Breast epithelium (tissue), 4 donors: ENCODE measurements around the gene NEUROD2. TPM values are rescaled to one million over a fixed set of nuclear protein-coding genes. Genes with fewer than 3 reads are reported as not detected.

Experiments used
- DNase-seq, 2 donors: peaks; one replicate each; pipeline ENCODE4 v3.0.0-alpha.2; 2019; ENCODE audit warnings: low spot score in 2 of 2
- H3K27ac ChIP-seq, 2 donors: fragments of 200-600 bp; sonication (generic) in 1 of 2; one replicate each; pipeline ENCODE4 v1.5.1; 2016 to 2019; ENCODE audit warnings: mild to moderate bottlenecking in 1 of 2
- H3K27me3 ChIP-seq, 2 donors: fragments of 200-600 bp; sonication (generic) in 1 of 2; one replicate each; pipeline versions ENCODE4 v1.5.1 to v1.6.0; 2017 to 2019; ENCODE audit warnings: control low read depth in 1 of 2, mild to moderate bottlenecking in 1 of 2
- H3K36me3 ChIP-seq: fragments of 200-600 bp; one replicate; pipeline ENCODE4 v1.5.1; 2019
- H3K4me1 ChIP-seq, 2 donors: fragments of 200-600 bp; sonication (generic); one replicate each; pipeline ENCODE4 v1.5.1; 2016 to 2019; ENCODE audit warnings: control low read depth in 1 of 2
- H3K4me3 ChIP-seq, 3 donors: fragments of 200-600 bp; sonication (generic); 1 replicate in 2 of 3; 2 replicates in 1 of 3; pipeline ENCODE4 v1.5.1; 2016 to 2019; ENCODE audit warnings: mild to moderate bottlenecking in 3 of 3, moderate library complexity in 2 of 3
- H3K9me3 ChIP-seq, 2 donors: fragments of 200-600 bp; sonication (generic) in 1 of 2; one replicate each; pipeline ENCODE4 v1.5.1; 2016 to 2019; ENCODE audit warnings: control low read depth in 1 of 2
- CTCF ChIP-seq, 3 donors: fragments of 450-650 bp; IDR thresholded peaks; one replicate each; pipeline ENCODE4 v1.5.1; 2016 to 2017; ENCODE audit warnings: antibody characterized with exemption in 3 of 3, mild to moderate bottlenecking in 3 of 3, moderate library complexity in 3 of 3
- POLR2A ChIP-seq: fragments of 450-650 bp; IDR thresholded peaks from one replicate; pipeline ENCODE4 v1.6.1; 2016; ENCODE audit warnings: antibody characterized with exemption, mild to moderate bottlenecking, moderate library complexity
- POLR2AphosphoS5 ChIP-seq, 3 donors: sonication (generic); formaldehyde crosslinking; IDR thresholded peaks; one replicate each; pipeline ENCODE4 v1.6.1; 2017; ENCODE audit warnings: antibody characterized with exemption in 3 of 3
- intact Hi-C: fragments of 100-400 bp; cut with DNase I; formaldehyde crosslinking; loops from one replicate; pipeline ENCODE4 v1.15.1; 2023; ENCODE audit warnings: low total_unique reads
- total RNA-seq, 3 donors: library from RNA; depleted of rRNA; stranded (reverse); fragments of >200 nt; gene quantifications; one replicate each; pipeline ENCODE4 v1.1.0, GENCODE V29; 2016

Gene NEUROD2
- total RNA-seq, 3 donors from 2014 or later: not detected

DNA sequence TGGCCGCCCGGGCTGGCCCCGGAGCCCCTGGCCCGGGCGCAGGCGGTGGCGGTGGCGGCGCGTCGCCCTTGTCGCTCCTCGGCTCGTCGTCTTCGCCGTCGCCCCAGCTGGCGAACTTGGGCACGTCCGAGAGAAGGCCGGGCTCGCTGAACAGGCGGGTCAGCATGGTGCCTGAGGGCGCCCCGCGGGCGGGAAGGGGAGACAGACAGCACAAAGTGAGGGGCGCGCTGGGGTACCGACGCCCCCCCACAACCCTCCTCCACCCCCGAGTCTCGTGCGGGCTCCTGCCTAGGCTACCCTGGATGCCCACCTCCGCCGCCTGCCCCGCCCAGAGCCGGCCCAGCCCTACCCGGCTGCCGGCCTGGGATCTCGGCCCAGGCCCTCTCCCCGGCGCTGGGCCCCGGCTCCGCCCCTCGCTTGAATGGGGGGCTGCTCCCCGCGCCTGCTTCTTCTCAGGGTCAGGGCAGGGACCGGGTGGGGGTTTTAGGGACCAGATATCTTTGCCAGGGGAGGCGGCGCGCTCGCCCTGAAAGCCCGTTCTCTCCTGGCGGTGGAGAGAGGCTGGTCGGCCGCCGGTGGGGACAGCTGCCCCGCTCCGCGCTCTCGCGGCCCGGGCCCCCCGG lies 1.2 kb downstream of the NEUROD2 start:
- TF ChIP-seq CTCF (IDR thresholded peaks at IDR 0.05): no peak
- TF ChIP-seq POLR2A: no peak
- Histone ChIP-seq H3K4me3 (peak overlapping the region in 2 of 3 donors; percentile 34 to 56), H3K36me3 (no peaks in the 10 kb centered on the region), H3K27ac (no peak overlapping the region), H3K27me3 (peaks cover 16 to 81% of the 10 kb centered on the region in 2 donors), H3K4me1 (peaks cover 14 to 25% of the 10 kb centered on the region in 2 donors), H3K9me3 (no peaks in the 10 kb centered on the region)
- intact Hi-C loops: no loop called here
- DNase-seq: no peak

DNA sequence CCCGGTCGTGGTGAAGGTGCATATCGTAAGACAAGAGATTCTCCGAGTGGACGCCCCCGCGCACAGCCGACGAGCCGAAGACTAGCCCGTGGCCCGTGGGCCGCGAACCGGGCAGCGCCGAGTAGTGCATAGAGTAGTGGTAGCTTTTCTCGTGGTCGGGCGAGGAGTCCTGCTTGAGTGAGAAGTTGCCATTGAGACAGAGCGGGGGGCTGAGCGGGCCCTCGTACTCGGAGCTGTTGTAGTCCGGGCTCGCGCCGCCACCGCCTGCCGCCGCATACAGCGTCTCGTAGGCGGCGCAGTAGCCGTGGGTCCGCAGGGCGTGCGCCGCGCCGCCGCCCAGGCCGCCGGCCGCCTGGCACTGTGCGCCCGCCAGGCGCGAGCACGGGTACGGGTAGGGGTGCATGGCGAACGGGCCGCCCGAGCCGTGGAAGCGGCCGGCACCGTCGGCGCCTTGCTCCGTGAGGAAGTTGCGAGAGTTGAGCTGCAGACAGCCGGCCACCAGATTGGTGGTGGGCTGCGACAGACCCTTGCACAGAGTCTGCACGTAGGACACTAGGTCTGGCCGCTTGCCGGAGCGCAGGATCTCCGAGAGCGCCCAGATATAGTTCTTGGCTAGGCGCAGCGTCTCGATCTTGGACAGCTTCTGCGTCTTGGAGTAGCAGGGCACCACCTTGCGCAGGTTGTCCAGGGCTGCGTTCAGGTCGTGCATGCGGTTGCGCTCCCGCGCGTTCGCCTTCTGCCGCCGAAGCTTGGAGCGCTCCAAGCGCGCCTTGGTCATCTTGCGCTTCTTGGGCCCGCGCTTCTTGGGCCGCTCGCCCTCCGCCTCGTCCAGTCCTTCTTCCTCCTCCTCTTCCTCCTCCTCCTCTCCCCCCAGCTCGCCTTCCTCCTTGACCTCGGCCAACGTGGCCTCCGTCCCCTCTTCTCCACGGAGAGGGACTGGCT lies 2.0 kb downstream of the NEUROD2 start:
- no peak for DNase-seq
- H3K36me3 ChIP-seq: no peaks in the 10 kb centered on the region
- peaks cover 16 to 89% of the 10 kb centered on the region in 2 donors for H3K27me3 ChIP-seq
- no peak for TF ChIP-seq POLR2AphosphoS5 (IDR thresholded peaks at IDR 0.05)
- H3K9me3 ChIP-seq: no peaks in the 10 kb centered on the region
- H3K27ac ChIP-seq: no peak overlapping the region
- peaks cover 14 to 25% of the 10 kb centered on the region in 2 donors for H3K4me1 ChIP-seq
- peak overlapping the region in 2 of 3 donors; percentile 34 to 56 for H3K4me3 ChIP-seq
- intact Hi-C loops: no loop called here

DNA sequence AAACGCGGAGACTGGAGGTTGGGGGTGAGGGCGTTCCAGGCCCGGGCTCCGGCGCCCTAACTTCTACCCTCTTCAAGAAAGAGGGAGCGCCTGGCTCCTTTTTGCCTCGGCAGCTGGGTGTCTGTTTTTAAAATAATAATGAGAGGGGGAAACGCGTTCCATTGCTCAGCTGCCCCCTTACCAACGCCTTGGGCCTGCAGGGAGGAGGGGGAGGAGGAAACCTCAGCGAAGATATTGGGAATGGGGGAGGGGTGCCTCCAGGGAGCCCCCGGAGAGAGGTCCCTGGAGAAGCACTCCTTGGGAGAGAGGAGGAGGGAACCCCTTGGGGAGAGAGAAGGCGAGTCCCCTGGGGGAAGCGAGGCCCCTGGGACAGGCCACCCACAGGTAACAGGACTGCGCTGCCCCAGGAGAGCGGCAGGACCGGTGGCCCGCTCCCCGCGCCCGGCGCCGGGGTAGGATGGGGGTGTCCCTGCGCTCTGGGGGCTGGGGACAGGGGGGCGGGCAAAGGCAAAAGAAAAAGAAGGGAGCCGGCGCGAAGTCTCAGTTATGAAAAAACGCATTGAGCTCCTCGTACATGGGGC lies 2.7 kb downstream of the NEUROD2 start:
- TF ChIP-seq CTCF (IDR thresholded peaks at IDR 0.05) (no peak), POLR2AphosphoS5 (IDR thresholded peaks at IDR 0.05) (no peak), POLR2A (no peak)
- intact Hi-C loops: no loop called here
- peaks cover 16 to 96% of the 10 kb centered on the region in 2 donors for H3K27me3 ChIP-seq
- no peak for DNase-seq
- no peaks in the 10 kb centered on the region for H3K36me3 ChIP-seq
- H3K4me1 ChIP-seq: peaks cover 14 to 25% of the 10 kb centered on the region in 2 donors
- H3K27ac ChIP-seq: no peak overlapping the region
- peak overlapping the region in 2 of 3 donors; percentile 34 to 56 for H3K4me3 ChIP-seq
- H3K9me3 ChIP-seq: no peaks in the 10 kb centered on the region

DNA sequence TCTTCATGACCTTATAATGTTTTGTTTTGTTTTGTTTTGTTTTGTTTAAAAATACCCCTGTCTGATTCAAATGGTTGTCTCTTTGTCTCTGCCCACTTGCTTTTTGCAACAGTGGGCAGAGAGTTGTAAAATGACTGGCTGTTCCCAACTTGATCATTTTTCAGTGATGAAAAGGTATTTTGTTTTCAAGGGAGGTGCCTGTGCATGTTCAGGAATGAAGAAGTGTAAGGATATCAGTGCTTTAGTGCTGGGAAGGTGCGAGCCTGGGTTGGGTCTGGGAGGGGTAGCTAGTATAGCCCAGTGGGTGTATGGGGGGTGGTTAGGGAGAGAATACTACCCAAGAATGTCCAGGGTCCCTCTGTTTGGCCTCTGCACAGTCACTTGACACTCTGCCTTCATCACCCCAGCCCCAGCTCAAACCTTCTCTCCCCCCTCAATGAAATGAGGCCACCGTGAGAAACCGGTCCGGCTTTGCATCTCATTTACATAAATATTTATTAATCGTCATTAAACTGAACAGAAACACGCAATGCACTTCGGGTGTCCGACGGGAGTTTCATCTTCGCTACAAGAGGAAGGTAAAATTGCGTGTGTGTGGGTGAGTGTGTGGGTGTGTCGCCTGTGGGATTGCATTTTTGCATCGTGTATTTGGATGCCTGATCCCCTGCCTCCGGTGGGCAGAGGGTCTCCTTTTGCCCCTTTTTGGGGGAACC lies 4.3 kb downstream of the NEUROD2 start:
- TF ChIP-seq POLR2AphosphoS5 (IDR thresholded peaks at IDR 0.05): no peak
- no peak for TF ChIP-seq CTCF (IDR thresholded peaks at IDR 0.05)
- no peak for DNase-seq
- Histone ChIP-seq H3K4me3 (peak overlapping the region in 1 of 3 donors; percentile 6), H3K4me1 (peaks cover 14 to 25% of the 10 kb centered on the region in 2 donors), H3K27me3 (peaks cover 19 to 99% of the 10 kb centered on the region in 2 donors), H3K9me3 (no peaks in the 10 kb centered on the region), H3K27ac (no peak overlapping the region), H3K36me3 (no peaks in the 10 kb centered on the region)
- intact Hi-C loops: no loop called here

GRCh38 chr17:39602533-39603303 lies 5.0 kb downstream of the NEUROD2 start:
- no peak overlapping the region for H3K27ac ChIP-seq
- no peak for DNase-seq
- H3K4me3 ChIP-seq: no peak overlapping the region
- H3K9me3 ChIP-seq: no peaks in the 10 kb centered on the region
- H3K4me1 ChIP-seq: peaks cover 14 to 25% of the 10 kb centered on the region in 2 donors
- H3K36me3 ChIP-seq: no peaks in the 10 kb centered on the region
- intact Hi-C loops: no loop called here
- H3K27me3 ChIP-seq: peaks cover 17 to 99% of the 10 kb centered on the region in 2 donors
- TF ChIP-seq POLR2AphosphoS5 (IDR thresholded peaks at IDR 0.05) (no peak), CTCF (IDR thresholded peaks at IDR 0.05) (no peak), POLR2A (no peak)
